RCC 7860 (cell line): ENCODE results near the gene MED27.

ENCODE experiments used
- DNase-seq: peaks from one replicate; pipeline ENCODE4 v3.0.0-alpha.2; 2015; ENCODE audit warnings: low spot score
- FAIRE-seq: peaks from 2 replicates; lab custom pipeline; 2012; peaks lifted over from hg19 to GRCh38; lab: Jason Lieb, UNC

The MED27 gene

DNA sequence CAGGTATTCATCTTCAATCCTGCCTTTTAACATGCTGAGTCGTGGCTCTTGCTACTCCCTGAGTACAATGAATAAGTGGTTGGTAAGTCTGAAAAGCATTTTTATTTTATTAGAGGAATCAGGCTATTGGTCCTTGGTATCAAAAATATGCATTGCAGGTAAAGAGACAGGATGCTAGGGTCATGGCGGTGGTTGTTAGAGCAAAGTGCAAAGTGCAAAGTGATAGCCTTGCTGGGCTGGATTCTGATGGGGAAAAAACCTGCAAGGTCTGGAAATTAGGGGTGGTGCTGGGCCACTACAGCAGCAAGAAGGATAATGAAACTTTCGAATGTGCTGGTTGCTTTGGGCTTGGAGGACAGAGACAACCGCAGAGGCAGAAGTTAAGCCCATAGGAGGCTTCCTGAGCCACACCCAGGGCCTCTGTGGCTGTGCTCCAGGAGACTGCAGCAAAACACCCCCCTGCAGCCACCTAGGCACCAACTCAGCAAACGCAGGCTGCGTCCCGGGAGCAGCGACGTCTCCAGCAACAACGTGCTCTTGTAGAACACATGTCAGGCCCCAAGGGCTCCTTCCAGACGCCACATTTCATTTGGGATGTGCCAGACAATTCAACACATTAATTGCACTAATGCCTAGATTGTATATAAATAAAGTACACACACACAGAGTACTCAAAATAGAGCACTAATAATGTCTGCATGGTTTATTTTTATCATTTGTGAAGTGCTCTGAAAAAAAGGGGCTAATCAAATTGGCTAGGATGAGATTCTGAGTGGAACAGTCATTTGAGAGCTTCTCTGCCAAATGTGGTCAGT, 190.0 kb downstream of the MED27 start:
- no peak for DNase-seq
- no peak for FAIRE-seq

DNA sequence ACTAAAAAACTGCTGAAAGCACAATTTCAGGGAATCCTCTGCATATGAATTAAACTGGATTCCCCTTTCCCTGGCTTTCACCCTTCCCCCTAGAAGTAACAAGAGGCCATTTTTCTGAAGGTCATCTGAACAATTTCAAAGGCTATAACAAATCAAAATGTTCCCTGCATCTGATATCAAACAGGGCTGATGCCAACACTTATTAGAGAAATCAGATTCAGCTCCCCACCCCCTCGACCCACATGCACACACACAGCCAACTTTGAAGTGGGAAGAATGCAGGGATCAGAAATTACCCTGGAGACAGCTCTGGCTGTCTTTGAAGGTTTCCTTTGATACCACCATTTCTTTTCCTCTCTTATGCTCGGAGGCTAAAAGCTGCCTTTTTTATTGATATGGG, 190.7 kb downstream of the MED27 start:
- DNase-seq: no peak
- FAIRE-seq: no peak

DNA sequence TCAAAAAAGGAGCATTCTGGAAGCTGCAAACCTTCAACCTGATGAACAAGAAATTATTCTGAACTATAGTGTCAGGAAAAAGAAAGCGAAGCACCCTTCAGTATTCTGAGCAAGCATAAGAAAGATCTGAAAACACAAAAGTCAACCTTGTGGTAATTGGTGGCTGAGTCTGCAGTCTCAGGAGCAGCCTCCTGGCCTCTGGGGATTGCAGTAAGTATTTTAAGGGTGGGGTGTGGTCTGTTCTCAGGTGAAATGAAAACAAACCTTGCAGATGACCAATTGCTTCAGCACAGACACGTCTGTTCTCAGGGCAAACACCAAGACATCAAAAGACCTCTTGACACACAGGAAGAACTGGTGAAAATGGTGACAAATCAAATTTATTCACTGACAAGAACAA, 192.0 kb downstream of the MED27 start:
- no peak for FAIRE-seq

DNA sequence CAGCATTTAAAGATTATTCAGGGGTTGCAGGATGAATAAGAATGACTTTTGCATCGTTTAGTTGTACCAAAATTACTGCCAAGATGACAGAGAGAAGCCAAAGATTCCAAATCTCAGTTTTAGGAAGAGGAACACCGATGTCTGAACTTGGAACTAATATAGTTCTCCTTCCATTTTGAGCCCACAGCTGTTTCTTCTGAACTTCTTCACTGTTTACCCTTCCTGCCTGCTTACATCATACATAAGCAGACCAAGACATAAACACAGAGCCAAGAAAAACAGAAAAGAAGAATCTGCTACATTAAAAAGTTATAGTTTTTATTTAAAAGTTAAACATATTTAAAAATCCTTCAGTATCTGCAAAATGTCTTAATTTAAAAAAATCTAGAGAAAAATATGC, 192.8 kb downstream of the MED27 start:
- DNase-seq: no peak
- FAIRE-seq: no peak

More for the DNA sequence above, 192.0 kb downstream of the MED27 start:
- DNase-seq: no peak

DNA sequence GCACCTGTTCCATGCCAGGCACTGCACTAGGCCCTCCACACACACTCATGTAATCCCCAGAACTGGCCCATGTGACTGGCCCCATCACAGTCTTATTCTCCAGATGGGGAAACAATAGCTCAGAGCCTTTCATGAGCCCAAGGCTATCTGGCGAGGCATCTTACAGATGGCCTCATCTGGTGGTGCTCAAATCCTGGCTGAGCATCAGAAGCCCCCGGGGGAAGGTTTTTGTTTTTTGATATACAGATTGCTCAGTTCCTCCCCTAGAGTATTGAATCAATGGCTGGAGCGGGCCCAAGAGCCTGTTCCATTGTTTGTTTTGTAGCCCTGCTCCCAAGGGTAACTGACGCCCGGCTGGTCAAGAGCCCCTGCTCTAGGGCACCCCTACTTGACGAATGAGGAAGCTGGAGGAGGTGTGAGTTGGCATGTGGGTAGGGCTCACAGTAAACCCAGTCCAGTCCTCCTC, 194.5 kb downstream of the MED27 start:
- DNase-seq (no peak), FAIRE-seq (no peak)

DNA sequence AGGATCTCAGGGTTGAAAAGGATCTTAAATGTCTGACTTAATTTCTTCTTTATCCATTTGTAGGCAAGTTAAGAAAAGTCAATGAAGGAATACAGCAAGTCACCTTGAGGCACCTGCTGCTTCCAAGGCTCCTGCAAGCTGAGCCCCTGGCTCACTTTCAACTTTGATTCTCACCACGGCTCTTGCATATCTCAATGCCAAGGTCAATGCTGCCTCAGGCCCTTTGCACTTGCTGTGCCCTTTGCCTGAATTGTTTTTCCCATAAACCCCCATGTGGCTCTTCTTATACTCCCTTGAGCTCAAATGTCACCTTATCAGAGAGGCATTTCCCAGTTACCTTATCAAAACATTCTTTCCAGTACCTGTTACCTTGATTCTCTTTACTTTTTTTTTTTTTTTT, 195.4 kb downstream of the MED27 start:
- FAIRE-seq (no peak), DNase-seq (no peak)

DNA sequence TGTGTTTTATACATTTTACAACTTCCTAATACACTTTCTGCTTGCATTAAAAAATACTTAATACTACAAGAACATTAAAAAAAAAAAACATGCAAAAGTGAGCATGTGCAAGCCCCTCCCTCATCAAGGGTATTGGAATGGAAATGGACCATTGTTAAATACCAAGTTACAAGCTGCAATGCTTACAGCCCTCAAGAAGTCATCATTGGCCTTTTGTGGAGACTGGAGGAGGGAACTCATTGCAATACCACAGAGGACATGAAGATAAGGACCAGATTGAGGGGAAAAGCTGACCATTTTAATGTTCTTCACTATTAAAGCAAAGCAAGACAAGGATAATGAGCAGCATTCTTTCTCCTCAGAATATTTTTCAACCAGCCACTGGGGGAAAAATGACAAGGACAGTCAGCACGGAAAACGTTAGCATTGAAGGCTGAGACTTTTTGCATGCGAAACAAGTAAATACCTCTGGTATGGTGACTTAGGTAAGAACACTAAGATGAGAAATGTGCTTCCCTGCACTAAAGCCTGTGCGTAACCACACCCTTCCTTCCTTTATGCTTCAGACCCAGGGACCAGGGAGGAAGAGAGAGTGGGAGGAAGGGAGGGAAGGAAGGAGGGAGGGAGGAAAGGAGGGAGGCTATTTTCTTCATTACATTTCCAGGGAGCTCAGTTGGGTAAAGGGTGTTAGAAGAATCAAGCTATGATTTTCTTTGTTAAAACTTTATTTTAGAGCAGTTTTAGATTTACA, 198.7 kb downstream of the MED27 start:
- FAIRE-seq: no peak
- DNase-seq: no peak

DNA sequence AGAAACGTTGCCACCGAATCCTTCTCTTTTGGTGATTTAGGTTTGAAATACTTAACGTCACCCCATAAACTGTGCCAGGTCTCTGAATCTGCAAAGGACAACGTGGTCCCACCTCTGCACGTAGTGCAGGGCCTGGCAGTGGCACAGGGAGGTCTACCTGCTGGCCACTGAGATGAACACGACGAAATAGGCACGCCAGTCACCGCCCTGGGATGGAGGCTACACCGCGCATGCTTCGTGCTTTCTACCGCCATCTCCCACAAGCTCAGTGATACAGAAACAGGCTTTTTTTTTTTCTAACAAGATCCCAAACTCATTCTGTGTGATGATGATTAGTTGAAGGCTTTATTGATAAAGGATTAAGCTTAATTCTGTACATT, 199.8 kb downstream of the MED27 start:
- no peak for FAIRE-seq
- DNase-seq: no peak

DNA sequence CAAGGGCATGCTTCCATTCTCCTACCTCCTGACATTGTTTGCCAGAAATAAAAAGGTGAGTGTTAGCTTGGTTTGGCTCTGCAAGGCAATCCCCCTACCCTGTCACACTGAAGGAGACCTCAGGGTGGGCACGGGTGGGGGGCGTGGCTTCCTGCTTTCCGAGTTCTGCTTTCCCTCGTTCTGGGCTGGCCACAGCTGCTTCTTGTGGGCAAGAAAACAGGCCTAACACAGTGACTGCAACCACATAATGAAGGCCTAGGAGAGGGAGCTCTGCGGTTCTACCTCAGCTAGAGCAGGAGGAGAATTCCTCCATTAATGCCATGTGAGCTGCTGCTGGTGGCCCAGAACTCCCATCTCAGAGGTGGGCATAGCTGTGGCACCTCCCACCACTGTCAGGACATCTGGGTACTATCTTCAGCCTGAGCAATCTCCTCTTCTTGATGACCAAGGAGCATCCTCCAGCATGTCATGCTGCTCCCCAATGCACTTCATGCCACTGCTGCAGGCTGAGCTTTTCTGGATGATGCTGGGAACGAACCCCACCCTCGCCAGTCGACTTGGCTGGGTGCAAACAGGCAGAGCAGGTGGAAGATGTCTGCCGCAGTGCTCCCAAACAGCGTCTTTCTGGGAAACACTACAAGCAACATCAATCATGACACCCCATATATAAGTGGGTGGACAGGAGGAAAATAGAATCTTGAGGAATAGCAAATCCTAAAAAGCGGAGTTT, 200.3 kb downstream of the MED27 start:
- FAIRE-seq: no peak

DNA sequence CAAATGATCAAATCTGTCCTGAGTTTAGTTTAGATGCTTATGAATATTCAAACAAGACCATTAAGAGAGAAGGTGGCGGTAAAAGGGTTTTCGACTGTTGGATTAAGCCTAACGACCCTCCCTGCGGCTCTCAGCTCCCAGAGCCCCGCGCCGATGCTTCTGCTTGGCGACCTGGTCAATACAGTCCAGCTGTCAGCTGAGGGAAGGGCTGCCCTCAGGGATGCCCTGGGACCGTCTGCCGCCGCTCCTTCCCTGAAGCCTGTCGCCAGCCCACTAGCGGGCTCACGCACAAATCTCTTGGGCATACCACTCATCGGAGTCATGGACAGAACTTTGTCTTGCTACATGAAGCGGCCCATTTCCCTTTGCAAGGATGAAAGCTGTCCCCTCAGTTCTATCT, 203.2 kb downstream of the MED27 start:
- no peak for DNase-seq
- FAIRE-seq: no peak

More for the DNA sequence above, 200.3 kb downstream of the MED27 start:
- DNase-seq: no peak

DNA sequence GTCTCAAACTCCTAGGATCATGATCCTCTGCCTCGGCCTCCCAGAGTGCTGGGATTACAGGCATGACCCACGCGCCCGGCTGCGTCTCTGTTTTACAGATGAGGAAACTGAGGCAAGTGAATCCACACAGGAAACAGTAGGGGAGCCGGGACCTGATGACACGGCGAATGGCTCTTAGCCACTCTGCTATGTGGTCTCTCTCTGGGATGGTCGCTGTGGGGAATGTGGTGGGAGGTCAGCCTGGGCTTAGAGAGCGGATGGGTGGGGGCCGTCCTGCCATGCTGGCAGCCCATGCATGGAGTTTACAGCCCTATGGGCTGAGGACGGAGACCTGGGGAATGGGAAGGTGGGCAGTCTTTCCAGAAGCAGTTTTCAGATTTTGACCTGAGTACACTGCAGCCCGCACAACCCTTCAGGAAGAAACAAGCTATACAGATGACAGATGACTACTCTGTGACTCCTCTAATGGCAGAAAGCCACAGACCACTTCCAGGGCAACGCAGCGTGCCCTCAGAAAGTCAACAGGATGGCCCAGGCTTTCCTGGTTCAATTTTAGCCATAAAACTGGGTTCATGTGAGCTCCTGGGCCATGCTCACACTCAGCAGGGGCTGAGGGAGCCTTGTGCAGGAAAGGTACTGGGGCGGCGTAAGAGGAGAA, 203.7 kb downstream of the MED27 start:
- DNase-seq (peak; percentile 64), FAIRE-seq (peak; percentile 59)

DNA sequence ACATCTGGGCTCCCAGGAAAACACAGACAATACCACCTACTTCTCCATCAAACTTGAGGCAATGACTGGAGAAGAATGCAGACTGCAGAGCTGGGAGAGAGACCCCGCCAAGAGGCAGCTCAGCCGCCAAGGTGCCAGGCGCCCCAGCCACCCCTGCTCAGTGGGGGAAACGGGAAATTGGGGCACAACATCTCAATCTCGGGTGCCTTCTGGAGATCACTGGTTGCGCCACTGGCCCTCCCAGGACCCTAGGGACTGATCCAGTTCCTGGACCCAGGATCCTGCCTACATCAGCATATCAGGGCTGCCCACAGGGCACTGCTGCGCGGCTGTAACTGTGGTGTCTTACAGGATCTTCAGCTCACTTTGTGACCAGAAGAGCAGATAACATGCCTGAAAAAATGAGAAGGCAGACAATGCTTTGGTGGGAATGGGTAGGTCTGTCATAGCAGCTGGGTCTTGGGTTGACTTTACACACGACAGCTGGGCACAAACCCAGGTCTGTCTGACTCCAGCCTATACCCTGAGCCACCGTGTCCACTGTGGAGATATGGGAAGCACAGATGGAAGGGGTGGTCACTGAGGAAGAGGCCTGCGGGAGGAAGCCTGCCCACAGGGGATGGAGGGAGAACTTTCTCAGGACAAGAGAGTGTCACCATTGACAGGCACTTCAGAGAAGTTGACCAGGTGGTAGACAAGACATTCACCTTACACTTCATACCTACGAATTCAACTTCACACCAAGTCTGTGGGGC, 204.6 kb downstream of the MED27 start:
- no peak for DNase-seq
- no peak for FAIRE-seq

DNA sequence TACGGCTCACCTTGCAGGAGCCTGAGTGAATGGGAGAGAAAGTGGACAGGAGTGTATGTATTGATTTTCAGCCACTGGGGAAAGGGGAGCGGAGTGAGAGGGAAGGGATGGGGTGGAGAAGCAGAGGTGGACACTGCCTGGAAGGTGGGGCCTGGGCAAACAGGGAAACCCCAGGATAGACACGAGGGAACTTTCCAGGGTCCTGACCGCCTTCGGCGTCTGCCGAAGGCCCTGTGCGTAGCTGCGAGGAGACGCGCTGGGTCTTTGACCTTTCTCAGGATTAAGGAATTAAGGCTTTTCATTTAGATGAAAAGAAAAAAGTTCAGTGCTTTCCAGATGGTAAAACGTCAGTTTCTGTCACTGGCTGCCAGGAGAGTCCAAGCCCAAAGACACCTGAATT, 205.2 kb downstream of the MED27 start:
- no peak for FAIRE-seq
- no peak for DNase-seq

DNA sequence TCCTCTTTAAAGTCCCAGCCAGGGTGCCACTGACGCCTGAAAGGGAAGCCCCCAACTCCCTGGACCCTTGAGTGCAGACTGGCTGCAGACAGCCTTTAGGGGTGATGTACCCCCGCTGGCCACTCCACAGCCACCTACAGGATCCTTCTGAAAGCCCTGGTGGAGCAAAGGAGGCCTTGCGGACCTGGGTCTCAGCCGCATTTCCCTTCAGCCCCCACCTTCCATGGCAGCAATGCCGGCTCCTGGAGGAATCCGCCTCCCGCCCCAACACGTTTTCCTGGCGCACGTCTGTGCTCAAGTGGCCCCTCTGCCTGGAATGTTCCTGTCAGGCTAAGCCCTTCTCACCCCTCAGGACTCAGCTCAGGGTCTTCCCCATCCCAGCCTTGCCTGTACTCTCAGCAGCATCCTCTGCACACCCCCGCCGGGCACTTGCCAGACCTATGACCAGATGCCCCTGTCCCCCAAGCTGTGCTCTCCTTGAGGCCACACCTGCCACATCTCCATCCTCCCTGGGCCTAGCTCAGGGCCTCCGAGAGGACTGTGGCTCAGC, 205.7 kb downstream of the MED27 start:
- DNase-seq (no peak), FAIRE-seq (no peak)

DNA sequence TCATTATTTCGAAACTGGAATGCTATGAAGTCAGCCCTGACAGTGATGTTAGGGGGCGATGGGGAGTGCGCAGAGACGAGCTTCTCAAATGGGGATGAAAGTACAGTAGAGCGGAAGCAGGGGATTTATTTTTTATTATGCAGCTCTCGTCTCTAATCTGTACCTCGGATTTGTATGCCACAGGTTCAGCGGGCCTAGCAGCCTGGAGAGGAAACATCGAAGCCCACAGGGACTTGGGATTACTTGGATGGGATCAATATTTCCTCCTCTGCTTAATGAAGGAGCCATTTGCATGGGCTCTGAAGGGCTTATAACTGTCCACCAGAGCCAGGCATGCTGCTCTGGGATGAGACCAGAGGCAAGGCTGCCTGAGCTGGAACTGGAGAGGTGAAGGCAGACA, 206.3 kb downstream of the MED27 start:
- no peak for FAIRE-seq
- DNase-seq: no peak

DNA sequence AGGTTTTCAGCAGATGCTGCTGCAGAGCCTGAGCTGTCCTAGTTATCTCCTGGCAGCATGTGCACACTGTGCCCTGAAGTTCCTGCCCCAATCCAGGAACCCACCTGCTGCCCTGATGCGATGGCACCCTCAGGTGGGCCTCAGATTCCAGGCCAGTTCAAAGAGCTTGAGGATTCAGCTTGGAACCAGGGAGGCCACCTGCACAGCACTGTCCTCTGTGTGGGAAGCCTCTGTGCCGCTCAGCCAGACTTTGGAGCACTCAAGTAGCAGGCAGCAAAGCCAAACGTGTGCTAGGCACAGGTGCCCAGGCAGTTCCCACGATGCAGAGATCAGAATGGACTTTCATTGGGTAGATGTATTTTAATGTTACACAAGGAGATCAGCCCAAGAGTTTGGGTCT, 207.0 kb downstream of the MED27 start:
- FAIRE-seq (no peak), DNase-seq (no peak)

DNA sequence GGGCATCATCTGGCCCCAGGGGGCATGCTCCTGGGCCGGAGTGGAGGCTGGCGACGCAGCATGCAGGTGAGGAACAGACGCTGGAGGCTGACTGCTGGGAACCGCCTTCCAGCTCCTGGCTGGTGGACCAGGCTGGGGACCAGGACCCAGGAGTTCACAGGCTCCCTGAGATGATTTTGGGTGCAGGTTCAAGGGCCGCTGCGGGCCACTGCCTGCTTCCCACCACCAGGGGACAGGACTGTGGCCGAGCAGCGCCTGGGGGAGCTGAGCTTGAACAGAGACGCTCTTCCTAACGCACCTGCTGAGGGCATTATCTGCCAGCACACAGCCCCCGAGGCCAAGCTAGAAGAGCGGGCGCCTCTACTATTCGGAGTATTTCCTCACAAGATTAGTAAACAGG, 207.7 kb downstream of the MED27 start:
- DNase-seq (no peak), FAIRE-seq (no peak)

DNA sequence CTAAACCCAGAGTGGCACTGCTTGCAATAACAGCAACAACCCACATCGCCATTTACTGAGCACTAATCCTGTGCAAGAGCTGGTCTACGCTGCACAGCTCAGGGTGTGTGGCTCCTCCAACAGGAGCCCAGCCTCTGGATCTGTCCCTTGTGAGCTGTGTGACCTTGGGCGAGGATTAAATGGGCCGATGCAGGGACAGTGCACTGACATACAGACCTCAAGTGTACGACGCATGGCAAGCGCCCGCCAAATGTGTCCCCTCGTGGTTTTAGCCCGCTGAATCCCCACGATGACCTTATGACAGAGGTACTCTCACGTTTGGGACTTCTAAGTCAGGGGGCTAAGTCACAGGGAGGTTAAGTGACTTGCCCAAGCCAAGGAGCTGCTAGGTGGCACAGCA, 209.5 kb downstream of the MED27 start:
- FAIRE-seq: no peak
- DNase-seq: no peak

DNA sequence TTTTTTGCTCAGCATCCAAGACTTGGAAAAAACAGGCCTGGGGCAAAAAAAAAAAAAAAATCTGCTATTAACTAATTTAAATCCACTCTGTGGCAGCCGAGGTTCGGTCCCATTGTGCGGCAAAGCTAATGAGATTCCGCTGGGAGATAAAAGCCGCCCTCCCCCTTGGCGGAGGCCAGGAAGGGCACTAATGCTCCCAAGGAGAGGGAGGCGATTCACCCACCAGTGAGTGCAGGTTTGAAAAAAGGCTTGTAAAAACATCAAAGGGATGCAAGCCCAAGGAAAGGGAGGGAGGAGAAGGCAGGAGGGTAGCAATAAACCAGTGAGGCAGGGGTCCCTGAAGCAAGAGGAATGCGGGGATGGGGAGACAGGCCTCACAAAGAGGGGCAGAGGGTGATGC, 210.3 kb downstream of the MED27 start:
- FAIRE-seq: no peak
- DNase-seq: no peak

DNA sequence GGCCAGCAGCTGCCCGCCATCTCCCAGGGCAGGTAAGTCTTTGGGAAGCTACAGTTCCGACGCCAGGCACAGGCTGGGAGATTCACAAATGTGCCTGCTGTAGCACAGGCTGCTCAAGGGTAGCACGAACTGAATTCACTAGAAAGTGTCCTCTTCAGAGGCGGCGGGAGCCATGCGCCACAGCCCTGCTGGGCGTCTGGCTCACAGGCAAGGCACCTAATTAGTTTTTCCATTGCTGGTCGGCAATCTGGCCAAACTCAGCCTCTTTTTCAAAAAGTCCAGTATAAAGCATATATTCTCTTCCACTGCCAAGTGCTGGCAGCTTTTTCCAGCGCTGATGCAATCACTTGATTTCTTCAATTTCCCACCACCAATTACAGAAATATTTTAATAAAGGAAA, 210.9 kb downstream of the MED27 start:
- FAIRE-seq (no peak), DNase-seq (no peak)
